Vagina (tissue), 2 donors: Measurements from ENCODE around the gene KCNG2. TPM values are rescaled to one million over a fixed set of nuclear protein-coding genes. Genes with fewer than 3 reads are reported as not detected.
A peak's percentile ranks its signal among the peaks of the same experiment; 100 is the strongest.

Experiments used
- DNase-seq, 2 donors: peaks; one replicate each; pipeline ENCODE4 v3.0.0-alpha.2; 2017; ENCODE audit errors: extremely low spot score in 2 of 2
- H3K27ac ChIP-seq: fragments of 200-600 bp; sonication (generic); one replicate; pipeline ENCODE4 v1.5.1; 2019
- H3K27me3 ChIP-seq: fragments of 200-600 bp; sonication (generic); one replicate; pipeline ENCODE4 v1.5.1; 2019
- H3K36me3 ChIP-seq, 2 donors: fragments of 200-600 bp; sonication (generic); one replicate each; pipeline ENCODE4 v1.5.1; 2017 to 2019
- H3K4me1 ChIP-seq: fragments of 200-600 bp; sonication (generic); one replicate; pipeline ENCODE4 v1.5.1; 2019
- H3K4me3 ChIP-seq, 2 donors: fragments of 200-600 bp; sonication (generic); 1 replicate in 1 of 2; 2 replicates in 1 of 2; pipeline ENCODE4 v1.5.1; 2016 to 2019
- H3K9me3 ChIP-seq: fragments of 200-600 bp; sonication (generic); one replicate; pipeline ENCODE4 v1.5.1; 2019
- POLR2A ChIP-seq, 2 donors: fragments of 450-650 bp; IDR thresholded peaks; one replicate each; pipeline ENCODE4 v1.6.1; 2017; ENCODE audit warnings: antibody characterized with exemption in 2 of 2, mild to moderate bottlenecking in 2 of 2, moderate library complexity in 2 of 2
- POLR2AphosphoS5 ChIP-seq, 2 donors: sonication (generic); formaldehyde crosslinking; IDR thresholded peaks; one replicate each; pipeline ENCODE4 v1.9.0; 2017; ENCODE audit warnings: antibody characterized with exemption in 2 of 2, mild to moderate bottlenecking in 2 of 2, low read depth in 1 of 2; ENCODE audit not compliant: insufficient read depth in 1 of 2
- intact Hi-C: fragments of 100-400 bp; cut with DNase I; formaldehyde crosslinking; loops from one replicate; pipeline ENCODE4 v1.15.1; 2023
- total RNA-seq: library from RNA; depleted of rRNA; stranded (reverse); fragments of >200 nt; gene quantifications from one replicate; pipeline ENCODE4 v1.2.3, GENCODE V29; 2016
- TF ChIP-seq, protein P1 (sequence below), 3 experiments: fragments of 450-650 bp in 2 of 3; fragments of 200-600 bp in 1 of 3; sonication (generic) in 1 of 3; IDR thresholded peaks; one replicate each; pipeline ENCODE4 v1.5.1; 2017 to 2019; ENCODE audit warnings: antibody characterized with exemption in 3 of 3, mild to moderate bottlenecking in 2 of 3, moderate library complexity in 2 of 3

Gene KCNG2
- total RNA-seq, 1 donor from 2014 or later, result not detected

DNA sequence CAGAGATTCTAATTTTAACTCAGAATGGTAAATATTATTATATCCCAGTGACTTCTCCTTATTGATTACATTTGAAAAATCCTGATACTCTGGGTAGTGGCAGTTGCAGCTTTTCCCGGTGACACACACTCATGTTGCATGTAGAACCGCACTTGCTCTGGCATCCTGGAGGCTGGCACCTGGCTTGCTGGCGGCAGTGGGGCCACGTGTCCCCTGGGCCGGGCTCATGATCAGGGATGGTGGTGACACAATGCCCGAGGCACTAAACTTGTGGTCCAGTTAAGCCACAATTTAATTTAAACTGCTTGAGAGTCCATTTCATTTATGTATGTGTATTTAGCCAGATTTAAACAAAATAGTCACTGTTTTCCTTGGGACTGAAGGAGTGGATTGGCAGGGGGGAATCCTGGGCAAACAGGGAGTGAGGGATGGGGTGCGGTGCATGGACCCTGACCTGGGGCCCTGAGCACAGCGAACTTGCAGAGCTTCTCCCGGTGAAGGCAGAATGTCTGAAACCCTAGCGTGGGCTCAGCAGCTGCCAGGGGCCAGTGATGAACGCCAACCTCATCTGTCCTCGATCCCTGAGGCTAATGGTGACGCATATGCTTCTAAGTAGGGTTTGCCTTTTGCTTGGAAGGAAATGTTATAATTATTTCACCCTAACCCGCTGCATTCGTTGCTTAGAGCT lies 50.0 kb downstream of the KCNG2 start:
- intact Hi-C loops, result no loop called here
- Histone ChIP-seq H3K4me1 (no peaks in the 10 kb centered on the region), H3K36me3 (no peaks in the 10 kb centered on the region), H3K4me3 (no peak overlapping the region), H3K9me3 (no peaks in the 10 kb centered on the region), H3K27ac (no peak overlapping the region), H3K27me3 (no peaks in the 10 kb centered on the region)
- DNase-seq, result peak in 1 of 2 donors; percentile 61
- TF ChIP-seq, protein P1, sequence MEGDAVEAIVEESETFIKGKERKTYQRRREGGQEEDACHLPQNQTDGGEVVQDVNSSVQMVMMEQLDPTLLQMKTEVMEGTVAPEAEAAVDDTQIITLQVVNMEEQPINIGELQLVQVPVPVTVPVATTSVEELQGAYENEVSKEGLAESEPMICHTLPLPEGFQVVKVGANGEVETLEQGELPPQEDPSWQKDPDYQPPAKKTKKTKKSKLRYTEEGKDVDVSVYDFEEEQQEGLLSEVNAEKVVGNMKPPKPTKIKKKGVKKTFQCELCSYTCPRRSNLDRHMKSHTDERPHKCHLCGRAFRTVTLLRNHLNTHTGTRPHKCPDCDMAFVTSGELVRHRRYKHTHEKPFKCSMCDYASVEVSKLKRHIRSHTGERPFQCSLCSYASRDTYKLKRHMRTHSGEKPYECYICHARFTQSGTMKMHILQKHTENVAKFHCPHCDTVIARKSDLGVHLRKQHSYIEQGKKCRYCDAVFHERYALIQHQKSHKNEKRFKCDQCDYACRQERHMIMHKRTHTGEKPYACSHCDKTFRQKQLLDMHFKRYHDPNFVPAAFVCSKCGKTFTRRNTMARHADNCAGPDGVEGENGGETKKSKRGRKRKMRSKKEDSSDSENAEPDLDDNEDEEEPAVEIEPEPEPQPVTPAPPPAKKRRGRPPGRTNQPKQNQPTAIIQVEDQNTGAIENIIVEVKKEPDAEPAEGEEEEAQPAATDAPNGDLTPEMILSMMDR (IDR thresholded peaks at IDR 0.05), result no peak
- no peak for TF ChIP-seq POLR2AphosphoS5 (IDR thresholded peaks at IDR 0.05; ENCODE audit: insufficient read depth in 1 of 2, low read depth in 1 of 2)
- TF ChIP-seq POLR2A (IDR thresholded peaks at IDR 0.05), result no peak

DNA sequence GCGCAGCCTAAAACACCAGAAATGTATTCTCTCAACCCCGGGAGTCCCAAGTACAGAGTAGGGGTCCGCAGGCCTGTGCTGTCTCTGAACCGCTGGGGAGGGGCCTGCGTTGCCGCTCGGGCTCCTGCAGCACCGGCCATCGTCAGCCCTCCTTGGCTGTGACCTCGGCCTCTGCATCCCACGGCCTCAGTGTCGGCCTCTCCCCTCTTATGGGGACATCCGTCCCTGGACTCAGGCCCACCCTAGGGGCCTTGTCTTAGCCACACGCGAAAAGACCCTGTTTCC lies 50.5 kb downstream of the KCNG2 start:
- Histone ChIP-seq H3K4me3 (no peak overlapping the region), H3K4me1 (no peaks in the 10 kb centered on the region), H3K36me3 (no peaks in the 10 kb centered on the region), H3K9me3 (no peaks in the 10 kb centered on the region), H3K27me3 (no peaks in the 10 kb centered on the region), H3K27ac (no peak overlapping the region)
- intact Hi-C loops, result no loop called here
- peak in 1 of 2 donors; percentile 79 for DNase-seq
- no peak for TF ChIP-seq POLR2AphosphoS5 (IDR thresholded peaks at IDR 0.05; ENCODE audit: insufficient read depth in 1 of 2, low read depth in 1 of 2)

DNA sequence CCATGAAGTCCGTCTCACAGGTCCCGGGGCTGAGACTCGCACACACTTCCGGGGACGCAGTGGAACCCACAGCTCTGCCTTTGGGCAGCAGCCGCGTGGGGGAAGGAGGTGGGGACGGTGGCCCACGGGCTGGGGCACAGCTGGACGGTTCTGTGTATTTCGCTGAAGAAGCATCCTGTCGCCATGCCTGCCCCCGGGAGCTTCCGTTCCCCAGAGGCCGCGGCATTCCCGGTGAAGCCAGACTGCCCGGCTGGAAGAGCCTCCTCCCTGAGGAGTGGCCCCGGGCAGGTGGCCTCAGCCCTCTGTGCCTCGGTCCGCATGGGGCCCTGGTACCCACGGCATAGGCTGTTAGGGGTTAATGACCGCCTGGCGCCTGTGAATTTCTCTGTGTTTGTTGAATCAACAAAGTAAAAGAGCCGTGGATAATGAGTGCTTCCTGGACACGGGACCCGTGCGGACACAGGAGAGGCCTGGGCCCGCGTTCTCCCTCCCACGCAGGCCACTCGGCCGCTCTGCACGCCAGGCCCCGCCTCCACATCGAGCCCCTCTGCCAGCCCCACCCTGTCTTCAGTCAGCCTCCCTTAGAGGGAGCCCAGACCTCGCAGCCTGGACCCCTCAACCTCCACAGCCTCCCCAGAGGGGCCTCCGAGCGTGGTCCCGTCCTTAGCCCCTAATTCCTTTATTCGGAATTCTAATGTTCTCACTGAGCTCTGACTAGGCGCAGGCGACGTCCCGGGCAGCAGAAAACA lies 51.0 kb downstream of the KCNG2 start:
- Histone ChIP-seq H3K4me1 (no peaks in the 10 kb centered on the region), H3K27me3 (no peaks in the 10 kb centered on the region), H3K36me3 (no peaks in the 10 kb centered on the region), H3K9me3 (no peaks in the 10 kb centered on the region), H3K27ac (no peak overlapping the region), H3K4me3 (no peak overlapping the region)
- intact Hi-C loops, result no loop called here
- TF ChIP-seq, protein P1 (IDR thresholded peaks at IDR 0.05), result no peak
- TF ChIP-seq POLR2AphosphoS5 (IDR thresholded peaks at IDR 0.05; ENCODE audit: insufficient read depth in 1 of 2, low read depth in 1 of 2), result no peak
- TF ChIP-seq POLR2A (IDR thresholded peaks at IDR 0.05), result no peak
- DNase-seq, result no peak

DNA sequence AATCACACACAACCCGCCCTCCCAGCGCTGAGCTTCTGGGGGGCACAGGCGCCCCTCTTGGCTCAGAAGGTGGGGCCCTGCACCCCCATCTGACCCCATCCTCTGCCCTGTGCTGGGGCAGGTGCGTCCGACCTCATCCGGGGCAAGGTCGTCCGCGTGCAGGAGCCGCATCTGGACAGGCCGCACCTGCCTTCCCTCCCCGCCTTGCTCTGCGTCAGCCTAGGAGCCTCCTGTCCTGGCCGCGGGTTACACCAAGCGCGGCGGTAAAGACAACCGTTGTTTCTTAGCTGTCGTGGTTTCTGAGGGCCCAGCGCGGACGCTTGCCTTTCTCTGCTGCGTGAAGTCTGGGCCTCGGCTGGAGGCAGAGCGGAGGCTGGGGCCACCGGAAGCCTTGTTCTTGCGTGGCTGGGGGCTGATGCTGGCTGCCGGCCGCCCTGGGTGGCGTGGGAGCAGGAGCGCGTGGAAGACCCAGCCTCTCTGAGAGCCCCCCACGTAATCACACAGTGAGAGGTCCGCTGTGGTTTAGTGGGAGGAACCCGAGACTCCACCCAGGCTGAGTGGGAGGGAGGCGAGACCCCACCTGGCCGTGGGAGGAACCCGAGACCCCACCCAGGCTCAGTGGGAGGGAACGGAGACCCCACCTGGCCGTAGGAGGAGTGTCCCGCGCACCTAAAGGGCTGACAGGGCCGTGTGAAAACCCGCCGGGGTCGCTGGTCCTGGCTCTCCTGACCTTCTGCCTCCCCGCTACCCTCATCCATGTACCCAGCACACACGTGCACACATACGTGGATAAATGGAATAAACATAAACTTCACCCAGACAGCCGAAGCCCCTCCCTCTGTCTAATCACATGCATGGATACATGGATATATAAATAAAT lies 51.8 kb downstream of the KCNG2 start:
- intact Hi-C loops, result no loop called here
- peak in 1 of 2 donors; percentile 64 for DNase-seq

DNA sequence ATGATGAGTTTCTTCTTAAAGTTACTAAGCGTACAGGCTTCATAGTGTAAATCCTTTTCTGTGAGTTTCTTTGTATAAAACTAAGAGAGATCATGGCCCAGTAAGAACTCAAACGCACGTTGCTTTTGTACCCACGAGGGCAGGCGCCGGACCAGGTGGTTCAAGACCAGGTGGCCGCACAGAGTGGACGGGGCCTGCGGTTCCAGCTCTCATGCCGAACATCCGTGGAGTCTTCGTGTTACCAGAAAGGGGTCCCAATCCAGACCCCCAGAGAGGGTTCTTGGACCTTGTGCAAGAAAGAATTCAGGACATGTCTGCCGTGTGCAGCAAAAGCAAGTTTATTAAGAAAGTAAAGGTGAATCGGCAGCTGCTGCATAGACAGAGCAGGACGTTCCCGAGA lies 53.0 kb downstream of the KCNG2 start:
- Histone ChIP-seq H3K4me1 (no peaks in the 10 kb centered on the region), H3K36me3 (no peaks in the 10 kb centered on the region), H3K4me3 (no peak overlapping the region), H3K27me3 (no peaks in the 10 kb centered on the region), H3K9me3 (no peaks in the 10 kb centered on the region), H3K27ac (no peak overlapping the region)
- TF ChIP-seq POLR2AphosphoS5 (IDR thresholded peaks at IDR 0.05; ENCODE audit: insufficient read depth in 1 of 2, low read depth in 1 of 2), result no peak
- TF ChIP-seq, protein P1 (IDR thresholded peaks at IDR 0.05), result no peak
- TF ChIP-seq POLR2A (IDR thresholded peaks at IDR 0.05), result no peak
- DNase-seq, result peak in 1 of 2 donors; percentile 69
- intact Hi-C loops, result no loop called here

More for the DNA sequence above, 51.8 kb downstream of the KCNG2 start:
- no peaks in the 10 kb centered on the region for H3K27me3 ChIP-seq
- no peaks in the 10 kb centered on the region for H3K36me3 ChIP-seq
- no peak for TF ChIP-seq POLR2A (IDR thresholded peaks at IDR 0.05)
- TF ChIP-seq, protein P1 (IDR thresholded peaks at IDR 0.05), result no peak
- no peak for TF ChIP-seq POLR2AphosphoS5 (IDR thresholded peaks at IDR 0.05; ENCODE audit: insufficient read depth in 1 of 2, low read depth in 1 of 2)
- H3K4me3 ChIP-seq, result no peak overlapping the region
- no peaks in the 10 kb centered on the region for H3K9me3 ChIP-seq
- no peak overlapping the region for H3K27ac ChIP-seq
- H3K4me1 ChIP-seq, result no peaks in the 10 kb centered on the region
